ENCODE measurements around the gene RHOT2.
A peak's percentile ranks its signal among the peaks of the same experiment; 100 is the strongest.

RHOT2 gene

GRCh38 chr16:648071-648780 lies 19.7 kb upstream of the RHOT2 start:
- DNase-seq = peak; percentile 41 to 65

GRCh38 chr16:648781-649589 lies 18.9 kb upstream of the RHOT2 start, which contains the start of gene WDR90:
TSS of gene WDR90 (plus strand) at chr16:649365. CDS start at chr16:649417, 52 bp downstream.
- DNase-seq = peak; percentile 93 to 97

- DNase-seq = peak in 1 of 2 donors; percentile 16
Measured at GRCh38 chr16:649631-650030, 18.3 kb upstream of the RHOT2 start.

- no peak for DNase-seq
Measured at GRCh38 chr16:651844-652243, 16.1 kb upstream of the RHOT2 start.

- DNase-seq = no peak
Measured at GRCh38 chr16:652454-653305, 15.3 kb upstream of the RHOT2 start.

- no peak for DNase-seq
Measured at GRCh38 chr16:654034-654433, 13.9 kb upstream of the RHOT2 start.

- no peak for DNase-seq
Measured at GRCh38 chr16:657487-657886, 10.4 kb upstream of the RHOT2 start.

- no peak for DNase-seq
Measured at GRCh38 chr16:658679-659571, 9.0 kb upstream of the RHOT2 start.

- DNase-seq = no peak
Measured at GRCh38 chr16:659618-660017, 8.3 kb upstream of the RHOT2 start.

- no peak for DNase-seq
Measured at GRCh38 chr16:660132-660458, 7.8 kb upstream of the RHOT2 start.

- DNase-seq = peak; percentile 89 to 94
Measured at GRCh38 chr16:660459-661183, 7.3 kb upstream of the RHOT2 start.

- DNase-seq = no peak
Measured at GRCh38 chr16:661184-661821, 6.6 kb upstream of the RHOT2 start.

- DNase-seq = no peak
Measured at GRCh38 chr16:662095-662494, 5.8 kb upstream of the RHOT2 start.

- no peak for DNase-seq
Measured at GRCh38 chr16:662597-662996, 5.3 kb upstream of the RHOT2 start.

- DNase-seq = no peak
Measured at GRCh38 chr16:666572-666971, 1.4 kb upstream of the RHOT2 start.

GRCh38 chr16:667113-667779 lies 686 bp upstream of the RHOT2 start:
- DNase-seq = no peak

GRCh38 chr16:668519-669171 lies 713 bp downstream of the RHOT2 start:
- no peak for DNase-seq

- no peak for DNase-seq
Measured at GRCh38 chr16:669666-670065, 1.7 kb downstream of the RHOT2 start.

- no peak for DNase-seq
Measured at GRCh38 chr16:670485-671352, 2.8 kb downstream of the RHOT2 start.
